Heart left ventricle (tissue), 16 donors: ENCODE data around the gene SPATA22. TPM values are rescaled to one million over a fixed set of nuclear protein-coding genes. Genes with fewer than 3 reads are reported as not detected.
A peak's percentile ranks its signal among the peaks of the same experiment; 100 is the strongest.
"Not testable (repeated sequence)": the region's sequence is repeated elsewhere in the genome, so short reads cannot be mapped to it uniquely, and the experiment has no call there.

Experiments
- ATAC-seq, 4 donors: fragments of 200-7000 bp; cut with Tn5 transposase; one replicate each; pipeline ENCODE4 v1.9.1; 2020 to 2022; ENCODE audit warnings: moderate library complexity in 4 of 4, mild to moderate bottlenecking in 3 of 4, moderate number of reproducible peaks in 1 of 4
- DNase-seq, 5 donors: peaks; one replicate each; pipeline ENCODE4 v3.0.0-alpha.2; 2020
- H3K27ac ChIP-seq, 12 donors: fragments of 200-600 bp; sonication (generic) in 4 of 12; one replicate each; pipeline versions ENCODE4 v1.5.0 to v1.8.0; 2016 to 2022; ENCODE audit warnings: mild to moderate bottlenecking in 2 of 12
- H3K27me3 ChIP-seq, 9 donors: fragments of 200-600 bp; sonication (generic) in 2 of 9; one replicate each; pipeline versions ENCODE4 v1.5.1 to v1.8.0; 2016 to 2022; ENCODE audit warnings: mild to moderate bottlenecking in 3 of 9
- H3K36me3 ChIP-seq, 9 donors: fragments of 200-600 bp; sonication (generic) in 2 of 9; one replicate each; pipeline versions ENCODE4 v1.5.0 to v1.8.0; 2018 to 2022; ENCODE audit warnings: mild to moderate bottlenecking in 2 of 9
- H3K4me1 ChIP-seq, 12 donors: fragments of 200-600 bp; sonication (generic) in 4 of 12; one replicate each; pipeline versions ENCODE4 v1.5.0 to v1.8.0; 2016 to 2022; ENCODE audit warnings: mild to moderate bottlenecking in 3 of 12
- H3K4me3 ChIP-seq, 12 donors: fragments of 200-600 bp; sonication (generic) in 4 of 12; one replicate each; pipeline versions ENCODE4 v1.5.0 to v1.8.0; 2017 to 2022; ENCODE audit warnings: mild to moderate bottlenecking in 9 of 12, moderate library complexity in 4 of 12
- H3K9me3 ChIP-seq, 12 donors: fragments of 200-600 bp; sonication (generic) in 4 of 12; one replicate each; pipeline versions ENCODE4 v1.5.0 to v1.8.0; 2016 to 2022; ENCODE audit warnings: mild to moderate bottlenecking in 1 of 12
- POLR2A ChIP-seq, 2 donors: fragments of 450-650 bp; IDR thresholded peaks; one replicate each; pipeline ENCODE4 v1.6.1; 2017; ENCODE audit warnings: antibody characterized with exemption in 2 of 2, mild to moderate bottlenecking in 2 of 2, moderate library complexity in 2 of 2
- WGBS, 4 donors: extraction: QIAGEN DNeasy Blood & Tissue Kit in 2 of 4; methylation state at CpG; one replicate each; pipeline versions ENCODE4 v1.1.5 to v1.1.7; 2013 to 2018; 5-methylcytosine and 5-hydroxymethylcytosine counted together
- intact Hi-C, 10 donors: fragments of 100-400 bp; cut with DNase I; formaldehyde crosslinking; loops; one replicate each; pipeline versions ENCODE4 v1.11.1 to v1.14.2; 2022
- polyA plus RNA-seq, 2 donors: library from polyadenylated mRNA; stranded (reverse); fragments of 200-250 nt; gene quantifications; one replicate each; pipeline ENCODE4 v1.2.3, GENCODE V29; 2013
- total RNA-seq, 9 donors: library from RNA; depleted of rRNA in 2 of 9; stranded (reverse); fragments of >200 nt in 2 of 9; fragmentation: NEBNext Ultra II Directional in 3 of 9; extraction: Animal tissue kit (Norgen Biotek cat#: 25700) in 3 of 9; gene quantifications; one replicate each; pipeline versions ENCODE4 v1.1.0 to v1.2.4, GENCODE V29; 2016 to 2023
- TF ChIP-seq, protein P1 (sequence below), 12 donors: fragments of 200-600 bp; sonication (generic) in 4 of 12; IDR thresholded peaks; one replicate each; pipeline versions ENCODE4 v1.5.0 to v1.8.0; 2018 to 2022; ENCODE audit warnings: antibody characterized with exemption in 12 of 12, mild to moderate bottlenecking in 5 of 12
- donor health status: ischemic (EF 13 %, LVEDD 7.1; RV severe dilation, severe dysfunction).
- donor health status: healthy with polysubstance abuse.
- donor health status: DM: no; HTN: yes; CAD: no.
- donor health status: DM: no; HTN: no; CAD: no.
- donor health status: ischemic (EF 25% LVEDD 6.9; RV normal size, moderate dysfunction).
- donor health status: ischemic (EF 25% LVEDD 5.7; RV mildly dilated, moderate dysfunction).
- donor health status: healthy.
- donor health status: DM: yes; HTN: yes; CAD: no.
- donor health status: ischemic (EF 35%, LVEDD 5.7; RV mildly dilated, moderate dysfunction).
- donor health status: nonischemic (EF 11% LVEDD 7.7; RV severe dilation, severe dysfunction).
- donor health status: DM: yes; HTN: yes; CAD: no.
- donor health status: PGD.
- donor health status: ischemic (EF 29% LVEDD 5.4; RV normal size, mild dysfunction).
- donor health status: nonischemic (EF 23%, LVEDD 6.1; RV moderate dilation, normal function).

The SPATA22 gene
- total and polyA plus RNA-seq, 11 donors, result 0.16 to 0.72 (median 0.35) TPM; not detected in 5

DNA sequence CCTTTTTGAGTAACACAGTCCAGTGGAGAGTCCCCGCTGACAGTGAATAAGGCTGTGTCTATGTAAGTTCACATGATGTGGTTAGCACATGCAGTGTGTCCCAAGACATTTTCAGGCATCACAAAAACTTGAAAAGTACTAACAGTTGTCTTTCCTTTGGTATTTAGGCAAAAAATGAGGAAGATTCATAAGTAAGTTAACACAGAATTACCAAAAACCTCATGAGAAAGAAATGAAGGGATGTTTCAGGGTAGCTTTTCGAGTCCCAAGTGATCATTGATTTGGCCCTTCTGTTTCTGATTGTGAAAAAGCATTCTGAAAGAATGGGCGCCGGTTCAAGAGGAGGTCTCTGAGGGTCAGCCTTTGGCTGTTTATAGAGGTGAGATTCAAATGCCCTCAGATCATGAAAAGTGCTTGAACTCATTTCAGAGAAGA, 3.6 kb upstream of the SPATA22 start:
- Histone ChIP-seq H3K27me3 (no peaks in the 10 kb centered on the region), H3K4me1 (peaks cover 0 to 13% (median 0%) of the 10 kb centered on the region in 12 donors), H3K27ac (peak overlapping the region in 1 of 12 donors; percentile 38), H3K4me3 (peak overlapping the region in 4 of 12 donors; percentile 42 to 61 (median 50)), H3K36me3 (no peaks in the 10 kb centered on the region), H3K9me3 (no peaks in the 10 kb centered on the region)
- DNase-seq (no peak), ATAC-seq (no peak)
- TF ChIP-seq, protein P1, sequence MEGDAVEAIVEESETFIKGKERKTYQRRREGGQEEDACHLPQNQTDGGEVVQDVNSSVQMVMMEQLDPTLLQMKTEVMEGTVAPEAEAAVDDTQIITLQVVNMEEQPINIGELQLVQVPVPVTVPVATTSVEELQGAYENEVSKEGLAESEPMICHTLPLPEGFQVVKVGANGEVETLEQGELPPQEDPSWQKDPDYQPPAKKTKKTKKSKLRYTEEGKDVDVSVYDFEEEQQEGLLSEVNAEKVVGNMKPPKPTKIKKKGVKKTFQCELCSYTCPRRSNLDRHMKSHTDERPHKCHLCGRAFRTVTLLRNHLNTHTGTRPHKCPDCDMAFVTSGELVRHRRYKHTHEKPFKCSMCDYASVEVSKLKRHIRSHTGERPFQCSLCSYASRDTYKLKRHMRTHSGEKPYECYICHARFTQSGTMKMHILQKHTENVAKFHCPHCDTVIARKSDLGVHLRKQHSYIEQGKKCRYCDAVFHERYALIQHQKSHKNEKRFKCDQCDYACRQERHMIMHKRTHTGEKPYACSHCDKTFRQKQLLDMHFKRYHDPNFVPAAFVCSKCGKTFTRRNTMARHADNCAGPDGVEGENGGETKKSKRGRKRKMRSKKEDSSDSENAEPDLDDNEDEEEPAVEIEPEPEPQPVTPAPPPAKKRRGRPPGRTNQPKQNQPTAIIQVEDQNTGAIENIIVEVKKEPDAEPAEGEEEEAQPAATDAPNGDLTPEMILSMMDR (IDR thresholded peaks at IDR 0.05), result no peak
- no peak for TF ChIP-seq POLR2A (IDR thresholded peaks at IDR 0.05)
- WGBS, 4 donors, result 55 to 75% (median 67%) methylated on average over 4 of the region's 4 CpGs
- intact Hi-C loops, result no loop called here

DNA sequence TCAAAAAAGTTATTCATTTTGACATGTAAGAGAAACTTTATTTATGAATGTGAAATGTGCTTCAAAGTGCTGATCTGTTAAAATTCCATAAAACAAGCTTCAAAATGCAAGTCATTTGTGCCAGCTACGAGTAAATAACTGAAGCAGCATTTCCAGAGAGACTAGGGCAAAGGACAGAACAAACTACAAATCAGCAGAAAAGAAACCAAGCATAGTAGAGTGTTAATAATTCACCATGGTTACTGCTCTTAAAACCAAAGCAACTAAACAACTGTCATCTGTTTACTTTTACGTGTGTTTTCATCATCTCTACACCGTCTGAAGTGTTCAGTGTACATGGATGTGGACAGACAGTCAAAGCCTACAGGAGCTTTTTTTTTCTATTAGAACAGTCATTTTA, 2.6 kb upstream of the SPATA22 start:
- Histone ChIP-seq H3K36me3 (no peaks in the 10 kb centered on the region), H3K9me3 (no peaks in the 10 kb centered on the region), H3K27ac (peak overlapping the region in 1 of 12 donors; percentile 12), H3K27me3 (no peaks in the 10 kb centered on the region), H3K4me1 (peaks cover 0 to 13% (median 0%) of the 10 kb centered on the region in 12 donors), H3K4me3 (no peak overlapping the region)
- ATAC-seq (no peak), DNase-seq (no peak)
- 43 to 52% (median 49%) methylated on average over 3 of the region's 3 CpGs for WGBS, 4 donors
- TF ChIP-seq, protein P1 (IDR thresholded peaks at IDR 0.05), result no peak
- TF ChIP-seq POLR2A (IDR thresholded peaks at IDR 0.05), result no peak
- intact Hi-C loops, result no loop called here

DNA sequence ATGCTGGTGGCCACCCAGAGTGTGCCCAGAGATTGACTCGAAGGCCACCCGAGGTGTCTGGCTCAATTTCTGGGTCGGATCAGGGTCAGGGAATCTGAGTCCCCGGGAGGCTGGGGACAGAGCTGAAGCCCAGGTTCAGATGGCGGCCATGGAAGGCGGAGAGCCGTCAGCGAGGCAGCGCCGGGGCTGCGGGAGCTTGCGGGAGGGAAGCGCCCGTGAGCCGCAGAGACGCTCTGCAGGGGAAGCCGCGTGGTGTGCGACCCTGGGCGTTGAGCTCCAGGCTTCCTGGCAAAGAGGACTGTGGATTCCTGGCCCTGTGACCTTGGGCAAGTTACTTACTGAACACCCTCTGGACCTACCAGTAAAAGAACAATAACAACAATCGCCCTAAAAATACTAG, 518 bp upstream of the SPATA22 start:
- Histone ChIP-seq H3K27me3 (no peaks in the 10 kb centered on the region), H3K36me3 (no peaks in the 10 kb centered on the region), H3K9me3 (no peaks in the 10 kb centered on the region), H3K4me3 (no peak overlapping the region), H3K27ac (no peak overlapping the region), H3K4me1 (peaks cover 0 to 13% (median 0%) of the 10 kb centered on the region in 12 donors)
- no peak for ATAC-seq
- WGBS, 4 donors, result 91 to 94% (median 93%) methylated on average over 21 of the region's 21 CpGs
- no peak for TF ChIP-seq POLR2A (IDR thresholded peaks at IDR 0.05)
- TF ChIP-seq, protein P1 (IDR thresholded peaks at IDR 0.05), result no peak
- intact Hi-C loops, result no loop called here
- DNase-seq, result no peak

DNA sequence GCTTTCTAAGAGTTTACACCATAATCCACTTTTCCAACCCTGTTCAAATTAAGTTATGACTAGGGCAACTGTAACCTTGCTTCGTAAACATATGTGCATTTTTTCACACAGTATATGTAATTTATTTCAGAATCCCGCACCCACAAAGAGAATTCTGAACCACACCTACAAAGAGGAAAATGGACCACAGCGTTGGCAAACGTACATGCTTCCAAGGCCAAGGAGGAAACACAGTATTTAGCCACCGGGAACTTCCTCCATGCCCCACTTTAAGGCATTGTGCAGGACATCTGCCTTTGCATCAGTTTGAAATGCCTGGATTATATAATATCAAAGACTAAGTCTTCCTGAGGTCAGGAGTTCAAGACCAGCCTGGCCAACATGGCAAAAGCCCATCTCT, 2.1 kb downstream of the SPATA22 start:
- Histone ChIP-seq H3K27ac (no peak overlapping the region), H3K4me1 (peaks cover 0 to 5% (median 0%) of the 10 kb centered on the region in 12 donors), H3K27me3 (no peaks in the 10 kb centered on the region), H3K4me3 (no peak overlapping the region), H3K36me3 (no peaks in the 10 kb centered on the region), H3K9me3 (no peaks in the 10 kb centered on the region)
- no peak for ATAC-seq
- DNase-seq, result no peak
- intact Hi-C loops, result no loop called here
- TF ChIP-seq, protein P1 (IDR thresholded peaks at IDR 0.05), result no peak
- TF ChIP-seq POLR2A (IDR thresholded peaks at IDR 0.05), result no peak
- WGBS, 4 donors, result 61 to 76% (median 68%) methylated on average over 5 of the region's 5 CpGs

DNA sequence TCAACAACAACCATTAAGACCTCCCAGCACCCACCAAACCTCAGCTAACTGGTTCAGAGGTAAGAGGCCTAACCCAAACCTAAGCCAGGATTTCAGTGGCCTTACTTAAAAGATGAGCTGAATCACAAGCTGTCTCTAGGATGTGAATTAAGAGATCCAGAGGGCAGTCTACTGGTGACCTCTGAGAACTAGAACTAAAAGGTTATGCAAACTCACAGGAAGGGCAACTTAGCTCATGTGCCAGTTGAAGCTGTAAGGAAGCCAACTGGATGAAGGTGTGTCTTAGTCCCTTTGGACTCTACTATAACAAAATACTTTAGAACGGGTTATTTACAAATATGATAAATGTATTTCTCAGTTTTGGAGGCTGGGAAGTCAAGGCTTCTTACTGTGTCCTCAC, 5.3 kb downstream of the SPATA22 start:
- ATAC-seq, H3K27me3 ChIP-seq, H3K27ac ChIP-seq, H3K9me3 ChIP-seq, H3K4me3 ChIP-seq, DNase-seq, H3K36me3 ChIP-seq, intact Hi-C loops, H3K4me1 ChIP-seq: not testable (repeated sequence)
- WGBS, 4 donors, result 75 to 88% (median 83%) methylated on average over 1 of the region's 1 CpG
